IMR-90 (cell line): ENCODE results near the gene PDF. TPM values are rescaled to one million over a fixed set of nuclear protein-coding genes. Genes with fewer than 3 reads are reported as not detected.

Experiments used
- ATAC-seq: fragments of 200-7000 bp; cut with Tn5 transposase; 2 replicates; pipeline ENCODE4 v1.9.1; 2020; ENCODE audit warnings: low read depth, mild to moderate bottlenecking, moderate library complexity
- BruUV-seq: library from RNA; stranded (reverse); fragments of 400-500 nt; replicated peaks from 2 replicates; lab custom pipeline; 2021; lab: Mats Ljungman, UMichigan
- CTCF ChIA-PET: fragments of 300-600 bp; formaldehyde crosslinking; extraction: SDS; loops from one replicate; lab custom pipeline; 2021; ENCODE audit warnings: antibody characterized with exemption; lab: Yijun Ruan, JAX
- POLR2A ChIA-PET: fragments of 300-600 bp; sonication (Branson Sonifier 250); formaldehyde crosslinking; loops from one replicate; lab custom pipeline; 2022; ENCODE audit warnings: antibody characterized with exemption; ENCODE audit not compliant: unreplicated experiment; lab: Charles Lee
- DNase-seq: peaks from one replicate; pipeline ENCODE4 v3.0.0; 2013
- H2AFZ ChIP-seq: replicated peaks from 2 replicates; pipeline ENCODE3; 2013; ENCODE audit warnings: low read length, mild to moderate bottlenecking; ENCODE audit not compliant: poor library complexity
- H2AK5ac ChIP-seq: 2 replicates; pipeline ENCODE4 v1.6.1; 2013; ENCODE audit warnings: low read depth, low read length, inconsistent platforms
- H2AK9ac ChIP-seq: replicated peaks from 2 replicates; pipeline ENCODE3; 2013; ENCODE audit warnings: mild to moderate bottlenecking, low read depth, low read length, moderate library complexity; ENCODE audit not compliant: poor library complexity
- H2BK120ac ChIP-seq: 2 replicates; pipeline ENCODE4 v1.6.1; 2013; ENCODE audit warnings: low read depth, low read length, inconsistent platforms
- H2BK15ac ChIP-seq: 3 replicates; pipeline ENCODE4 v1.6.1; 2013; ENCODE audit warnings: low read depth, low read length, inconsistent platforms
- H2BK20ac ChIP-seq: 2 replicates; pipeline ENCODE4 v1.6.1; 2013; ENCODE audit warnings: low read depth, mild to moderate bottlenecking, inconsistent platforms, low read length, moderate library complexity
- H2BK5ac ChIP-seq: 2 replicates; pipeline ENCODE4 v1.6.1; 2013; ENCODE audit warnings: mild to moderate bottlenecking, low read depth, low read length, inconsistent platforms; ENCODE audit not compliant: poor library complexity, severe bottlenecking
- H3K14ac ChIP-seq: replicated peaks from 2 replicates; pipeline ENCODE4 v1.6.1; 2013; ENCODE audit warnings: low read depth, low read length, inconsistent platforms
- H3K18ac ChIP-seq: 2 replicates; pipeline ENCODE4 v1.6.1; 2013; ENCODE audit warnings: low read depth, low read length, control low read depth
- H3K23ac ChIP-seq: 2 replicates; pipeline ENCODE4 v1.6.1; 2013; ENCODE audit warnings: low read depth, low read length, inconsistent platforms
- H3K27ac ChIP-seq: 2 replicates; pipeline ENCODE4 v1.5.1; 2013; ENCODE audit warnings: mild to moderate bottlenecking, control low read depth, low read length; ENCODE audit not compliant: insufficient read depth
- H3K27me3 ChIP-seq: 2 replicates; pipeline ENCODE4 v1.6.1; 2013; ENCODE audit warnings: low read length; ENCODE audit not compliant: control insufficient read depth, insufficient read depth
- H3K36me3 ChIP-seq: 2 replicates; pipeline ENCODE4 v1.6.1; 2013; ENCODE audit warnings: low read length, mixed read lengths; ENCODE audit not compliant: control insufficient read depth, insufficient read depth
- H3K4ac ChIP-seq: 2 replicates; pipeline ENCODE4 v1.6.1; 2013; ENCODE audit warnings: low read depth, low read length, inconsistent platforms
- H3K4me1 ChIP-seq: 2 replicates; pipeline ENCODE4 v1.6.1; 2013; ENCODE audit warnings: low read length, mixed read lengths; ENCODE audit not compliant: control insufficient read depth, insufficient read depth
- H3K4me2 ChIP-seq: 2 replicates; pipeline ENCODE4 v1.6.1; 2013; ENCODE audit warnings: low read depth, mild to moderate bottlenecking, control low read depth, low read length, moderate library complexity
- H3K4me3 ChIP-seq: 2 replicates; pipeline ENCODE4 v1.5.1; 2013; ENCODE audit warnings: low read depth, mild to moderate bottlenecking, control low read depth, low read length, moderate library complexity; ENCODE audit not compliant: insufficient read depth
- H3K56ac ChIP-seq: 2 replicates; pipeline ENCODE4 v1.6.1; 2013; ENCODE audit warnings: low read length, inconsistent platforms; ENCODE audit not compliant: insufficient read depth; ENCODE audit errors: extremely low read depth
- H3K79me1 ChIP-seq, 2 experiments: 2 replicates each; pipeline ENCODE4 v1.6.1; 2013; ENCODE audit warnings: low read length in 2 of 2, inconsistent platforms in 1 of 2, low read depth in 1 of 2
- H3K9ac ChIP-seq: 2 replicates; pipeline ENCODE4 v1.6.1; 2013; ENCODE audit warnings: low read depth, low read length, control low read depth
- H3K9me1 ChIP-seq: 2 replicates; pipeline ENCODE4 v1.6.1; 2013; ENCODE audit warnings: low read length, inconsistent platforms; ENCODE audit not compliant: insufficient read depth
- H3K9me3 ChIP-seq: 2 replicates; pipeline ENCODE4 v1.6.1; 2013; ENCODE audit warnings: low read length; ENCODE audit not compliant: control insufficient read depth, insufficient read depth
- H4K20me1 ChIP-seq: 2 replicates; pipeline ENCODE4 v1.6.1; 2013; ENCODE audit warnings: low read length, inconsistent platforms; ENCODE audit not compliant: insufficient read depth
- H4K5ac ChIP-seq: 2 replicates; pipeline ENCODE4 v1.6.1; 2013; ENCODE audit warnings: mild to moderate bottlenecking, low read depth, low read length, control low read depth
- H4K8ac ChIP-seq, 2 experiments: 2 replicates each; pipeline ENCODE4 v1.6.1; 2013; ENCODE audit warnings: low read depth in 2 of 2, low read length in 2 of 2, control low read depth in 1 of 2, inconsistent platforms in 1 of 2
- H4K91ac ChIP-seq: 2 replicates; pipeline ENCODE4 v1.6.1; 2013; ENCODE audit warnings: low read depth, low read length, inconsistent platforms; ENCODE audit not compliant: insufficient read depth
- BHLHE40 ChIP-seq: fragments of 150-350 bp; IDR thresholded peaks from 2 replicates; pipeline ENCODE4 v1.6.1; 2016; ENCODE audit warnings: mild to moderate bottlenecking, low read depth, low read length
- CEBPB ChIP-seq: IDR thresholded peaks from 2 replicates; pipeline ENCODE4 v1.6.1; 2012; ENCODE audit warnings: low read depth, low read length, improper control_type of control experiment
- CHD1 ChIP-seq: IDR thresholded peaks from 2 replicates; pipeline ENCODE4 v1.6.1; 2012; ENCODE audit warnings: low read depth, low read length, improper control_type of control experiment
- CTCF ChIP-seq: conservative IDR thresholded peaks from 2 replicates; pipeline ENCODE4 v1.5.1; 2012; ENCODE audit warnings: mild to moderate bottlenecking, low read depth, low read length, improper control_type of control experiment
- FOS ChIP-seq: fragments of 150-350 bp; IDR thresholded peaks from 2 replicates; pipeline ENCODE4 v1.6.1; 2016; ENCODE audit warnings: low read depth, low read length
- MAFK ChIP-seq: IDR thresholded peaks from 2 replicates; pipeline ENCODE4 v1.6.1; 2012; ENCODE audit warnings: low read depth, low read length, improper control_type of control experiment
- MAZ ChIP-seq: IDR thresholded peaks from 2 replicates; pipeline ENCODE4 v1.6.1; 2012; ENCODE audit warnings: low read depth, mild to moderate bottlenecking, low read length, improper control_type of control experiment, moderate library complexity, borderline replicate concordance
- MXI1 ChIP-seq: IDR thresholded peaks from 2 replicates; pipeline ENCODE4 v1.6.1; 2012; ENCODE audit warnings: low read depth, mild to moderate bottlenecking, low read length, moderate library complexity, borderline replicate concordance
- NFE2L2 ChIP-seq: fragments of 150-350 bp; IDR thresholded peaks from 2 replicates; pipeline ENCODE4 v1.6.1; 2016; ENCODE audit warnings: low read depth, mild to moderate bottlenecking, low read length
- POLR2A ChIP-seq: IDR thresholded peaks from 2 replicates; pipeline ENCODE4 v1.6.1; 2012; ENCODE audit warnings: mild to moderate bottlenecking, low read depth, low read length
- RAD21 ChIP-seq: IDR thresholded peaks from 2 replicates; pipeline ENCODE4 v1.6.1; 2012; ENCODE audit warnings: low read length, improper control_type of control experiment
- RCOR1 ChIP-seq: IDR thresholded peaks from 2 replicates; pipeline ENCODE4 v1.6.1; 2012; ENCODE audit warnings: mild to moderate bottlenecking, low read length, improper control_type of control experiment; ENCODE audit not compliant: insufficient replicate concordance
- RFX5 ChIP-seq: IDR thresholded peaks from 2 replicates; pipeline ENCODE4 v1.8.0; 2012; ENCODE audit warnings: low read depth, mild to moderate bottlenecking, low read length, moderate library complexity
- SMC3 ChIP-seq: fragments of 150-350 bp; IDR thresholded peaks from 2 replicates; pipeline ENCODE4 v1.6.1; 2016; ENCODE audit warnings: low read depth, mild to moderate bottlenecking, antibody characterized with exemption, low read length, moderate library complexity
- WGBS, 2 experiments: methylation state at CpG; one replicate each; pipeline versions ENCODE4 v1.1.5 to v1.1.7; 2013; ENCODE audit warnings: missing lambda C conversion rate in 2 of 2; ENCODE audit not compliant: insufficient read length in 1 of 2; ENCODE audit errors: extremely low coverage in 2 of 2; 5-methylcytosine and 5-hydroxymethylcytosine counted together
- dilution Hi-C: fragments of 300-500 bp; cut with HindIII; formaldehyde crosslinking; loops from one replicate; pipeline ENCODE4 v1.14.3; 2018; ENCODE audit warnings: low sequenced_read_pairs; ENCODE audit not compliant: unreplicated experiment
- in situ Hi-C: fragments of 300-500 bp; cut with MboI; formaldehyde crosslinking; loops from 3 replicates; pipeline ENCODE4 v1.14.3; 2019; ENCODE audit warnings: low sequenced_read_pairs, inconsistent platforms, mixed read lengths
- intact Hi-C: fragments of 100-400 bp; cut with micrococcal nuclease; formaldehyde crosslinking; loops from 2 replicates; pipeline ENCODE4 v1.10.0; 2022
- polyA plus RNA-seq, 3 experiments: library from polyadenylated mRNA; depleted of rRNA; stranded (reverse); fragments of >200 nt; gene quantifications; 2 replicates each; pipeline ENCODE4 v1.2.3, GENCODE V29; 2012; ENCODE audit warnings: low replicate concordance in 1 of 3
- total RNA-seq: library from RNA; depleted of rRNA; stranded (reverse); fragments of >200 nt; gene quantifications from 2 replicates; pipeline ENCODE4 v1.2.3, GENCODE V29; 2012
- TF ChIP-seq, protein P1 (sequence below): fragments of 150-350 bp; IDR thresholded peaks from 2 replicates; pipeline ENCODE4 v1.6.1; 2017; ENCODE audit warnings: mild to moderate bottlenecking, antibody characterized with exemption, low read length, low read depth
- TF ChIP-seq, protein P2 (sequence below): fragments of 150-350 bp; IDR thresholded peaks from 2 replicates; pipeline ENCODE4 v1.6.1; 2016; ENCODE audit warnings: low read depth, mild to moderate bottlenecking, low read length, moderate library complexity, borderline replicate concordance

The PDF gene
- total and polyA plus RNA-seq, 2 of the 4 experiments (the other 2 are of a cell fraction): 4.5 to 6.4 TPM

DNA sequence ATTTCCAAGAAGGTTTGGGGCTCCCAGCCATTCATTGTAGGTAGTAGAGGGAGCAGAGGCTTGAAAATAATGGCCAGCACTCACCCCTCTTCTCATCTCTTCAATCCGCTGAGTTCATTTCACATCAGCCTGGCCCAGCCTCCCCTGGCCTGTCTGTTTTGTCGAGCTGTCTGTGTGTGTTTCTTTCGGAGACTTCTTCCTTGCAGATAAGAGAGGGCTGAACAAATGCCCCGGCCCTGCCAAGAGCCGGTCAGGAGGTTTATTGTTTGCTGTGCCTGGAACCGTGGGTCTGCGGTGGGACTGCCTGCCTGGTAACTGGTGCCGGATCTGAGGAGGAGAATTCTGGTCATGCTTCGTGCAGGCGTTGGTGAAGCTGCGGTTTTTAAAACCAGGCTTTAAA lies 15.9 kb downstream of the PDF start:
- CTCF ChIA-PET: no interaction called here
- Histone ChIP-seq H4K8ac (no peak overlapping the region), H3K4ac (no peak overlapping the region), H3K27me3 (no peaks in the 10 kb centered on the region), H3K9me1 (0 out of 2 replicates have a peak, but pooled peaks cover 3% of the 10 kb centered on the region), H4K91ac (no peak overlapping the region), H3K56ac (no peak overlapping the region), H3K18ac (no peak overlapping the region), H3K27ac (no peak overlapping the region), H3K23ac (no peak overlapping the region), H2AFZ (no peak overlapping the region), H2BK120ac (no peak overlapping the region), H3K79me1 (peaks cover 29 to 63% of the 10 kb centered on the region in 2 experiments), H4K20me1 (peaks cover 39% of the 10 kb centered on the region), H3K9ac (no peak overlapping the region), H2BK15ac (no peak overlapping the region), H2AK5ac (no peak overlapping the region), H3K9me3 (no peaks in the 10 kb centered on the region), H2BK20ac (no peak overlapping the region), H2AK9ac (no peak overlapping the region), H4K5ac (no peak overlapping the region), H3K4me1 (peaks cover 4% of the 10 kb centered on the region), H3K4me2 (no peak overlapping the region), H3K14ac (no peak overlapping the region), H3K4me3 (no peak overlapping the region), H3K36me3 (peaks cover 44% of the 10 kb centered on the region), H2BK5ac (no peak overlapping the region)
- POLR2A ChIA-PET: no interaction called here
- in situ Hi-C loops (no loop called here), intact Hi-C loops (no loop called here), dilution Hi-C loops (no loop called here)
- ATAC-seq: no peak
- TF ChIP-seq CTCF (no peak), NFE2L2 (no peak), RAD21 (no peak), MAFK (no peak), POLR2A (no peak), FOS (no peak), SMC3 (no peak), MAZ (no peak), CHD1 (no peak), CEBPB (no peak), RCOR1 (no peak), RFX5 (no peak), MXI1 (no peak), BHLHE40 (no peak)
- TF ChIP-seq, protein P1, sequence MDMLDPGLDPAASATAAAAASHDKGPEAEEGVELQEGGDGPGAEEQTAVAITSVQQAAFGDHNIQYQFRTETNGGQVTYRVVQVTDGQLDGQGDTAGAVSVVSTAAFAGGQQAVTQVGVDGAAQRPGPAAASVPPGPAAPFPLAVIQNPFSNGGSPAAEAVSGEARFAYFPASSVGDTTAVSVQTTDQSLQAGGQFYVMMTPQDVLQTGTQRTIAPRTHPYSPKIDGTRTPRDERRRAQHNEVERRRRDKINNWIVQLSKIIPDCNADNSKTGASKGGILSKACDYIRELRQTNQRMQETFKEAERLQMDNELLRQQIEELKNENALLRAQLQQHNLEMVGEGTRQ: no peak
- TF ChIP-seq, protein P2, sequence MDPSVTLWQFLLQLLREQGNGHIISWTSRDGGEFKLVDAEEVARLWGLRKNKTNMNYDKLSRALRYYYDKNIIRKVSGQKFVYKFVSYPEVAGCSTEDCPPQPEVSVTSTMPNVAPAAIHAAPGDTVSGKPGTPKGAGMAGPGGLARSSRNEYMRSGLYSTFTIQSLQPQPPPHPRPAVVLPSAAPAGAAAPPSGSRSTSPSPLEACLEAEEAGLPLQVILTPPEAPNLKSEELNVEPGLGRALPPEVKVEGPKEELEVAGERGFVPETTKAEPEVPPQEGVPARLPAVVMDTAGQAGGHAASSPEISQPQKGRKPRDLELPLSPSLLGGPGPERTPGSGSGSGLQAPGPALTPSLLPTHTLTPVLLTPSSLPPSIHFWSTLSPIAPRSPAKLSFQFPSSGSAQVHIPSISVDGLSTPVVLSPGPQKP: no peak
- no TSS peak for BruUV-seq
- 95% methylated on average over 7 of the region's 11 CpGs; no CpG with 5 or more reads in 1 of the 2 experiments for WGBS, 2 experiments
- DNase-seq: no peak
